GM23248 (cell line): ENCODE data around the gene CABP2. TPM values are rescaled to one million over a fixed set of nuclear protein-coding genes. Genes with fewer than 3 reads are reported as not detected.
A peak's percentile ranks its signal among the peaks of the same experiment; 100 is the strongest.

Experiments used
- DNase-seq: peaks from one replicate; pipeline ENCODE4 v3.0.0-alpha.2; 2015
- H2AFZ ChIP-seq: fragments of 200-600 bp; sonication (generic); 2 replicates; pipeline ENCODE4 v1.6.1; 2016; ENCODE audit warnings: antibody characterized with exemption
- H3F3A ChIP-seq: fragments of 200-600 bp; sonication (generic); 2 replicates; pipeline ENCODE4 v1.6.1; 2016; ENCODE audit warnings: mild to moderate bottlenecking, antibody characterized with exemption, mixed run types; ENCODE audit not compliant: insufficient read depth
- H3K27ac ChIP-seq: fragments of 200-600 bp; sonication (generic); 2 replicates; pipeline ENCODE4 v1.5.1; 2016; ENCODE audit warnings: mild to moderate bottlenecking
- H3K27me3 ChIP-seq: fragments of 200-600 bp; sonication (generic); replicated peaks from 2 replicates; pipeline ENCODE4 v1.6.1; 2016; ENCODE audit warnings: mild to moderate bottlenecking; ENCODE audit not compliant: insufficient read depth
- H3K36me3 ChIP-seq: fragments of 200-600 bp; sonication (generic); 2 replicates; pipeline ENCODE4 v1.6.1; 2016; ENCODE audit warnings: low read depth, mild to moderate bottlenecking
- H3K4me1 ChIP-seq: fragments of 200-600 bp; sonication (generic); 2 replicates; pipeline ENCODE4 v1.6.1; 2016; ENCODE audit warnings: mild to moderate bottlenecking; ENCODE audit not compliant: insufficient read depth
- H3K4me2 ChIP-seq: fragments of 200-600 bp; sonication (generic); one replicate; pipeline ENCODE4 v1.6.1; 2016; ENCODE audit warnings: mild to moderate bottlenecking; ENCODE audit not compliant: unreplicated experiment
- H3K4me3 ChIP-seq: fragments of 200-600 bp; sonication (generic); 2 replicates; pipeline ENCODE4 v1.5.1; 2016; ENCODE audit warnings: mild to moderate bottlenecking
- H3K79me2 ChIP-seq: fragments of 200-600 bp; sonication (generic); 2 replicates; pipeline ENCODE4 v1.6.1; 2016; ENCODE audit warnings: mild to moderate bottlenecking; ENCODE audit not compliant: insufficient read depth
- H3K9ac ChIP-seq: fragments of 200-600 bp; sonication (generic); 2 replicates; pipeline ENCODE4 v1.6.1; 2016; ENCODE audit warnings: mild to moderate bottlenecking
- H3K9me2 ChIP-seq: fragments of 200-600 bp; sonication (generic); 2 replicates; pipeline ENCODE4 v1.6.1; 2016; ENCODE audit warnings: mixed run types, mild to moderate bottlenecking, moderate library complexity; ENCODE audit not compliant: insufficient read depth
- H3K9me3 ChIP-seq: fragments of 200-600 bp; sonication (generic); one replicate; pipeline ENCODE4 v1.6.1; 2017; ENCODE audit warnings: low read depth
- H4K20me1 ChIP-seq: fragments of 200-600 bp; sonication (generic); 2 replicates; pipeline ENCODE4 v1.6.0; 2016; ENCODE audit not compliant: insufficient read depth
- EZH2 ChIP-seq: fragments of 200-600 bp; sonication (generic); IDR thresholded peaks from 2 replicates; pipeline ENCODE4 v1.6.1; 2018; ENCODE audit warnings: antibody characterized with exemption, mild to moderate bottlenecking; ENCODE audit not compliant: insufficient read depth, poor library complexity, severe bottlenecking
- EZH2phosphoT487 ChIP-seq: fragments of 200-600 bp; sonication (generic); IDR thresholded peaks from 2 replicates; pipeline ENCODE4 v1.6.1; 2018; ENCODE audit warnings: antibody characterized with exemption, moderate library complexity, mild to moderate bottlenecking, low read depth; ENCODE audit not compliant: insufficient read depth
- WGBS, 2 experiments: methylation state at CpG; one replicate each; pipeline ENCODE4 v1.1.6; 2015 to 2017; ENCODE audit warnings: low lambda C conversion rate in 2 of 2, low coverage in 1 of 2; ENCODE audit errors: missing lambda C conversion rate in 2 of 2; 5-methylcytosine and 5-hydroxymethylcytosine counted together
- in situ Hi-C: fragments of 300-500 bp; cut with MboI; formaldehyde crosslinking; loops from 2 replicates; pipeline ENCODE4 v1.15.0; 2020
- microRNA-seq: library from miRNA; unstranded; fragments of <30 nt; microRNA quantifications from one replicate; pipeline ENCODE4, GENCODE V29; 2016; ENCODE audit warnings: borderline number of aligned reads
- polyA plus RNA-seq: library from polyadenylated mRNA; unstranded; fragments of >200 nt; fragmentation: Nextera tagmentation; extraction: Ambion mirVana; gene quantifications from 2 replicates; pipeline ENCODE4 v1.2.1, GENCODE V29; 2016
- small RNA-seq: library from RNA; depleted of rRNA; stranded (forward); fragments of <200 nt; gene quantifications from one replicate; pipeline ENCODE3, GENCODE V24; 2014; ENCODE audit warnings: low read depth, low replicate concordance
- total RNA-seq: library from RNA; depleted of rRNA; stranded (reverse); fragments of >200 nt; shearing (Covaris generic); gene quantifications from 2 replicates; pipeline ENCODE4 v1.2.3, GENCODE V29; 2014; rRNA removed

Gene CABP2
- total and polyA plus RNA-seq, 2 experiments from 2014 or later = not detected

- in situ Hi-C loops = no loop called here
- H3K9me2 ChIP-seq = no peaks in the 10 kb centered on the region
Observed at GRCh38 chr11:67472882-67473281, 50.4 kb downstream of the CABP2 start.

GRCh38 chr11:67470337-67471002 lies 52.8 kb downstream of the CABP2 start:
- no peak for TF ChIP-seq EZH2phosphoT487
- TF ChIP-seq EZH2 = no peak

More at GRCh38 chr11:67472882-67473281, 50.4 kb downstream of the CABP2 start:
- Histone ChIP-seq H3K4me2 (no peak overlapping the region), H3K36me3 (no peaks in the 10 kb centered on the region), H3K79me2 (peaks cover 8% of the 10 kb centered on the region; the same call in 1 of the 2 replicates), H4K20me1 (no peaks in the 10 kb centered on the region), H2AFZ (no peak overlapping the region), H3K27ac (no peak overlapping the region), H3K9me3 (no peaks in the 10 kb centered on the region), H3K4me1 (peaks cover 4% of the 10 kb centered on the region; the same call in 1 of the 2 replicates), H3K9ac (no peak overlapping the region), H3K4me3 (no peak overlapping the region), H3F3A (no peaks in the 10 kb centered on the region), H3K27me3 (no peaks in the 10 kb centered on the region)
- DNase-seq = no peak
- 65 to 77% methylated on average over 7 of the region's 7 CpGs for WGBS, 2 experiments
- TF ChIP-seq EZH2 (no peak), EZH2phosphoT487 (no peak)

GRCh38 chr11:67469508-67469811 lies 53.8 kb downstream of the CABP2 start:
- no peak for TF ChIP-seq EZH2
- no peak for TF ChIP-seq EZH2phosphoT487
- Histone ChIP-seq H3K79me2 (peaks cover 23% of the 10 kb centered on the region; the same call in 1 of the 2 replicates), H3K27ac (peak overlapping the region; percentile 56), H3K9ac (peak overlapping the region; percentile 94), H2AFZ (peak overlapping the region; percentile 95), H4K20me1 (no peaks in the 10 kb centered on the region), H3K4me3 (peak overlapping the region; percentile 89), H3K36me3 (no peaks in the 10 kb centered on the region), H3K9me2 (no peaks in the 10 kb centered on the region), H3K27me3 (no peaks in the 10 kb centered on the region), H3K4me1 (peaks cover 4% of the 10 kb centered on the region; the same call in 1 of the 2 replicates), H3F3A (no peaks in the 10 kb centered on the region), H3K4me2 (peak overlapping the region; percentile 86), H3K9me3 (no peaks in the 10 kb centered on the region)
- in situ Hi-C loops = no loop called here
- DNase-seq = no peak
- WGBS, 2 experiments = 8 to 9% methylated on average over 9 of the region's 9 CpGs

More at GRCh38 chr11:67470337-67471002, 52.8 kb downstream of the CABP2 start:
- no peaks in the 10 kb centered on the region for H3K27me3 ChIP-seq
- H3K4me1 ChIP-seq = peaks cover 4% of the 10 kb centered on the region; the same call in 1 of the 2 replicates
- no peaks in the 10 kb centered on the region for H3K9me3 ChIP-seq
- no peak for DNase-seq
- H4K20me1 ChIP-seq = no peaks in the 10 kb centered on the region
- H3K79me2 ChIP-seq = peaks cover 23% of the 10 kb centered on the region; the same call in 1 of the 2 replicates
- in situ Hi-C loops = no loop called here
- no peak overlapping the region for H3K9ac ChIP-seq
- WGBS, 2 experiments = 75 to 82% methylated on average over 8 of the region's 8 CpGs
- H3K4me3 ChIP-seq = no peak overlapping the region
- H3K4me2 ChIP-seq = no peak overlapping the region
- H3K27ac ChIP-seq = no peak overlapping the region
- no peaks in the 10 kb centered on the region for H3F3A ChIP-seq
- no peak overlapping the region for H2AFZ ChIP-seq
- no peaks in the 10 kb centered on the region for H3K36me3 ChIP-seq
- H3K9me2 ChIP-seq = no peaks in the 10 kb centered on the region

Small RNA genes lying within 50 kb of the gene (microRNA-seq; reads per million reads assigned to microRNA genes)
- gene MIR6752 = not detected

Small RNA genes lying within 50 kb of the gene (small RNA-seq; reads per million reads assigned to genes)
- not detected for gene MIR6752

Other genes with a start within 250 kb of the CABP2 start
- gene ANKRD13D, start 234.1 kb downstream of the CABP2 start, total RNA-seq = 27.6 and 42.9 TPM in 2 replicates
- 13.4 and 16.4 TPM in 2 replicates for gene ANKRD13D, start 234.1 kb downstream of the CABP2 start, polyA plus RNA-seq
- 20.1 and 41.6 TPM in 2 replicates for gene SSH3, start 219.9 kb downstream of the CABP2 start, total RNA-seq
- 25.2 and 26.4 TPM in 2 replicates for gene SSH3, start 219.9 kb downstream of the CABP2 start, polyA plus RNA-seq
- gene POLD4, start 169.9 kb downstream of the CABP2 start, total RNA-seq = 86.6 and 109 TPM in 2 replicates
- gene POLD4, start 169.9 kb downstream of the CABP2 start, polyA plus RNA-seq = 121 and 136 TPM in 2 replicates
- gene CLCF1, start 149.8 kb downstream of the CABP2 start, total RNA-seq = 33.0 and 39.1 TPM in 2 replicates
- 20.0 and 21.1 TPM in 2 replicates for gene CLCF1, start 149.8 kb downstream of the CABP2 start, polyA plus RNA-seq
- 0.51 and 4.6 TPM in 2 replicates for gene RAD9A, start 131.5 kb downstream of the CABP2 start, total RNA-seq
- 3.9 and 5.7 TPM in 2 replicates for gene RAD9A, start 131.5 kb downstream of the CABP2 start, polyA plus RNA-seq
- 140 and 172 TPM in 2 replicates for gene PPP1CA, start 121.6 kb downstream of the CABP2 start, total RNA-seq
- 207 and 222 TPM in 2 replicates for gene PPP1CA, start 121.6 kb downstream of the CABP2 start, polyA plus RNA-seq
- not detected in 2 replicates for gene TBC1D10C, start 119.4 kb downstream of the CABP2 start, total RNA-seq
- gene TBC1D10C, start 119.4 kb downstream of the CABP2 start, polyA plus RNA-seq = 0.25 TPM in 1 of 2 replicates, not detected in the other
- gene CARNS1, start 107.8 kb downstream of the CABP2 start, total RNA-seq = 0.38 and 0.43 TPM in 2 replicates
- gene CARNS1, start 107.8 kb downstream of the CABP2 start, polyA plus RNA-seq = 0.13 and 0.38 TPM in 2 replicates
- 68.0 and 71.2 TPM in 2 replicates for gene RPS6KB2, start 95.0 kb downstream of the CABP2 start, total RNA-seq
- gene RPS6KB2, start 95.0 kb downstream of the CABP2 start, polyA plus RNA-seq = 52.3 and 53.0 TPM in 2 replicates
- not detected in 2 replicates for gene PTPRCAP, start 85.8 kb downstream of the CABP2 start, total RNA-seq
- 0.43 and 0.68 TPM in 2 replicates for gene PTPRCAP, start 85.8 kb downstream of the CABP2 start, polyA plus RNA-seq
- 107 and 113 TPM in 2 replicates for gene CORO1B, start 80.0 kb downstream of the CABP2 start, total RNA-seq
- 78.1 and 80.2 TPM in 2 replicates for gene CORO1B, start 80.0 kb downstream of the CABP2 start, polyA plus RNA-seq
- not detected in 2 replicates for gene GPR152, start 70.7 kb downstream of the CABP2 start, total RNA-seq
- gene GPR152, start 70.7 kb downstream of the CABP2 start, polyA plus RNA-seq = not detected in 2 replicates
- gene CABP4, start 68.1 kb downstream of the CABP2 start, total RNA-seq = not detected in 2 replicates
- not detected in 2 replicates for gene CABP4, start 68.1 kb downstream of the CABP2 start, polyA plus RNA-seq
- gene TMEM134, start 54.2 kb downstream of the CABP2 start, total RNA-seq = 13.4 and 67.2 TPM in 2 replicates
- gene TMEM134, start 54.2 kb downstream of the CABP2 start, polyA plus RNA-seq = 99.3 and 103 TPM in 2 replicates
- 46.4 and 58.5 TPM in 2 replicates for gene AIP, start 40.4 kb downstream of the CABP2 start, total RNA-seq
- gene AIP, start 40.4 kb downstream of the CABP2 start, polyA plus RNA-seq = 56.1 and 57.3 TPM in 2 replicates
- gene PITPNM1, start 18.1 kb downstream of the CABP2 start, total RNA-seq = 30.7 and 31.2 TPM in 2 replicates
- 10.8 and 12.1 TPM in 2 replicates for gene PITPNM1, start 18.1 kb downstream of the CABP2 start, polyA plus RNA-seq
- 20.5 and 29.6 TPM in 2 replicates for gene CDK2AP2, start 15.3 kb downstream of the CABP2 start, total RNA-seq
- gene CDK2AP2, start 15.3 kb downstream of the CABP2 start, polyA plus RNA-seq = 54.1 and 55.2 TPM in 2 replicates
- 355 and 606 TPM in 2 replicates for gene GSTP1, start 60.4 kb upstream of the CABP2 start, total RNA-seq
- 743 and 767 TPM in 2 replicates for gene GSTP1, start 60.4 kb upstream of the CABP2 start, polyA plus RNA-seq
- gene NDUFV1, start 83.5 kb upstream of the CABP2 start, total RNA-seq = 168 and 209 TPM in 2 replicates
- 136 TPM in 2 replicates for gene NDUFV1, start 83.5 kb upstream of the CABP2 start, polyA plus RNA-seq
- gene NUDT8, start 106.5 kb upstream of the CABP2 start, total RNA-seq = 2.0 and 4.8 TPM in 2 replicates
- 4.1 TPM in 2 replicates for gene NUDT8, start 106.5 kb upstream of the CABP2 start, polyA plus RNA-seq
- gene TBX10, start 116.3 kb upstream of the CABP2 start, total RNA-seq = not detected in 2 replicates
- not detected in 2 replicates for gene TBX10, start 116.3 kb upstream of the CABP2 start, polyA plus RNA-seq
- not detected in 2 replicates for gene ACY3, start 127.3 kb upstream of the CABP2 start, total RNA-seq
- gene ACY3, start 127.3 kb upstream of the CABP2 start, polyA plus RNA-seq = not detected in 2 replicates
- gene ALDH3B2, start 151.2 kb upstream of the CABP2 start, total RNA-seq = not detected in 2 replicates
- not detected in 2 replicates for gene ALDH3B2, start 151.2 kb upstream of the CABP2 start, polyA plus RNA-seq